Stimulated activated naive B cell treated with anti-CD40 and anti-IgM and Interleukin-4, amounts not matched to agents 10 μg/mL and 1 μg/mL and 100 μg/mL, for 72 hours (primary cell): ENCODE results near the gene SYTL2.

Experiments
- ATAC-seq, 2 donors: fragments of 150-1000 bp; cut with Tn5 transposase; replicated peaks; 2 replicates each; pipeline ENCODE4 v1.10.0; 2021; ENCODE audit warnings: moderate library complexity in 1 of 2
- DNase-seq: peaks from one replicate; pipeline ENCODE4 v3.0.0; 2021
- H3K27ac Mint-ChIP-seq: one replicate; pipeline ENCODE4 v1.8.0; 2022; ENCODE audit warnings: mild to moderate bottlenecking, mixed read lengths
- H3K27me3 Mint-ChIP-seq, 2 donors: one replicate each; pipeline ENCODE4 v1.8.0; 2022; ENCODE audit warnings: mixed read lengths in 2 of 2
- H3K36me3 Mint-ChIP-seq, 2 donors: one replicate each; pipeline ENCODE4 v1.8.0; 2022; ENCODE audit warnings: mixed read lengths in 2 of 2, mild to moderate bottlenecking in 1 of 2
- H3K4me1 Mint-ChIP-seq, 2 donors: one replicate each; pipeline ENCODE4 v1.8.0; 2022; ENCODE audit warnings: mixed read lengths in 2 of 2, mild to moderate bottlenecking in 1 of 2
- H3K4me3 Mint-ChIP-seq, 2 donors: one replicate each; pipeline ENCODE4 v1.8.0; 2022; ENCODE audit warnings: mild to moderate bottlenecking in 2 of 2, mixed read lengths in 2 of 2, moderate library complexity in 1 of 2
- H3K9me3 Mint-ChIP-seq, 2 donors: one replicate each; pipeline ENCODE4 v1.8.0; 2022; ENCODE audit warnings: mixed read lengths in 2 of 2, mild to moderate bottlenecking in 1 of 2

SYTL2 gene

GRCh38 chr11:85699957-85700741 lies 110.8 kb downstream of the SYTL2 start:
- peak; percentile 45 to 48 for ATAC-seq

DNA sequence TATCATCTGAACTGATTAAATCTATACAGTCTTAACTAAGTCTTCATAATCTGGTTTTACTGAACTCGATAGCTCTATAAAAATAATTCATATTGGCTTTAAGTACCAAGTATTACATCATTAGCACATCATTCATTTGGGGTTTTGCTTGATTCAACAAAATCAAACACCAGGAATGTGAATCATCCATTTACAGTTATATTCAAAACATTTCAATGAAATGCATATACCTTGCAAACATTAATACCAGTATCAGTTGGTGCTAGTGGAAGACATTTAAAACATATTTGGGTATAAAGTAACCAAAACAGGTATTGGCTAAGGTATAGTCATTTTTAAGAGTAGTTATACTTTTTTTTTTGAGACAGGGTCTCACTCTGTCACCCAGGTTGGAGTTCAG lies 112.7 kb downstream of the SYTL2 start:
- H3K9me3 Mint-ChIP-seq, result no peaks in the 10 kb centered on the region
- no peak overlapping the region for H3K4me3 Mint-ChIP-seq
- peaks cover 0 to under 1% of the 10 kb centered on the region in 2 donors for H3K27me3 Mint-ChIP-seq
- DNase-seq (no peak), ATAC-seq (no peak)
- H3K36me3 Mint-ChIP-seq, result no peaks in the 10 kb centered on the region
- no peak overlapping the region for H3K27ac Mint-ChIP-seq
- H3K4me1 Mint-ChIP-seq, result peaks cover 7 to 12% of the 10 kb centered on the region in 2 donors

More at GRCh38 chr11:85699957-85700741, 110.8 kb downstream of the SYTL2 start:
- Mint-ChIP-seq H3K27ac (no peak overlapping the region), H3K4me1 (peaks cover 7 to 12% of the 10 kb centered on the region in 2 donors), H3K9me3 (no peaks in the 10 kb centered on the region), H3K36me3 (no peaks in the 10 kb centered on the region), H3K27me3 (peaks cover 0 to 6% of the 10 kb centered on the region in 2 donors), H3K4me3 (peak overlapping the region in 1 of 2 donors; percentile 30)
- no peak for DNase-seq

DNA sequence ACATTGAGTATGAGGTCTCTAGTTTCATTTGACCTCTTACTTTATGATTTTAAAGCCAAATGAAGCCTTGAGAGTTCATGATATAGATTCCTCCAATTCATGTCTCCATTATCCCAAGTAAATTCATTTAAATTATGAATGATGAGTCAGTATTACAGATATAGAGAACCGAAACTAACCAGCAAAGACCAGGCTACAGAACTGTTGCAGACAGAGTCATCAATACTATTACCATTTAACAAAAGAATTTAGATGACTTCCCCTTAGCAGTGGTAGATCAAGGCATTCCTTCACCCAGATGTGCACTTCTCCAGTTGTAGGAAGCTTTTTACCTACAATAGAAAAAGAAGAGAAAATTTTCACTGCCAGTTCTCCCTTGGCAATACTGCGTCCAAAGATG lies 113.2 kb downstream of the SYTL2 start:
- DNase-seq (no peak), ATAC-seq (peak in 1 of 2 donors; percentile 47)
- H3K36me3 Mint-ChIP-seq, result no peaks in the 10 kb centered on the region
- no peaks in the 10 kb centered on the region for H3K9me3 Mint-ChIP-seq
- H3K27ac Mint-ChIP-seq, result no peak overlapping the region
- no peak overlapping the region for H3K4me3 Mint-ChIP-seq
- no peaks in the 10 kb centered on the region for H3K27me3 Mint-ChIP-seq
- peaks cover 7 to 12% of the 10 kb centered on the region in 2 donors for H3K4me1 Mint-ChIP-seq

DNA sequence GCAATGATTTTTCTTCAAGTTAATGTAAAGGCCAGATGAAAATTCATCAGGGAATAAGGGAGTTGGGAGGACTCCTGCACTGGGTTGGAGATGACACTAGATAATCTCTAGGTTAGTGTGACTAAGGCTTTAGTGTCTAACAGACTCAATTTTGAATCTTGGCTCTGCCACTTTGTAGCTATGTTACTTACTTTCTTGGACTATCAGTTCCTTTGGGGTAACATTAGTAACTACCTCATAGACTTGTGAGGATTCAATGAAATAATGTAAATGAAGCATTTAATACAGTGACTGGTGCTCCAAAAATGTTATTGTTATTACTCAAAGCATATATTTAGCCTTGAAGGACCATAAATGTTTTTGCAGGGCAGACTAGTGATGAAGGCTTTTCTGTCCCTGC lies 115.4 kb downstream of the SYTL2 start:
- ATAC-seq, result no peak
- DNase-seq, result no peak
- Mint-ChIP-seq H3K4me3 (no peak overlapping the region), H3K9me3 (no peaks in the 10 kb centered on the region), H3K27ac (no peak overlapping the region), H3K4me1 (peaks cover 7 to 12% of the 10 kb centered on the region in 2 donors), H3K27me3 (no peaks in the 10 kb centered on the region), H3K36me3 (no peaks in the 10 kb centered on the region)

DNA sequence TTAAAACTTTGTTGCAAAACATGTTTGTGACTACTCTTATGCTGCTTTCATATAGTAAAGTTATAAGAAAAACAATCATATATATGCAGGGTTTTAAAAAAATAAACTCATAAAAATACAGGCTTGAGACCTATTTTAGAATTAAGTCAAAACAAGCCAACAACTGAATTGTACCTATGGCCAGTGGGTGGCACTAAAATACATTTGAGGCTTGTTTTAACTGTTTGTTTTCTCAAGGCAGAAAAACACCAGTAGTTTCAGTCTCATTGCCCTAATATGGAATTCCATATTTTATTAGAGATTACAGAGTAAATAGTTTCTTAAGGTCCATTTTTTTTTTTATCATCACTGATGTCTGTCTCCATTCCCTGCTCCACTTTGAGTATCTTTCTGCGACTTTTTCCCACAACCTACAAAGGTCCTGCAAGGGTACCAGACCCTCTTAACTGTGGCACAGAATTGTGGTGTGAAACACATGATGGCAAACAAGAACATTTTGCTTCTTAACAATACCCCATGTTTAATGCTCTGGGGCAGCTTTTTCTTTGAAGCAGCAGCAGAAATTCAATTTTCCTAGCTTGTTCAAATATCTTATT lies 116.5 kb downstream of the SYTL2 start:
- H3K27me3 Mint-ChIP-seq, result peaks cover 0 to 4% of the 10 kb centered on the region in 2 donors
- H3K4me3 Mint-ChIP-seq, result no peak overlapping the region
- ATAC-seq (no peak), DNase-seq (no peak)
- H3K9me3 Mint-ChIP-seq, result no peaks in the 10 kb centered on the region
- H3K4me1 Mint-ChIP-seq, result peaks cover under 1 to 1% of the 10 kb centered on the region in 2 donors
- H3K27ac Mint-ChIP-seq, result no peak overlapping the region
- no peaks in the 10 kb centered on the region for H3K36me3 Mint-ChIP-seq

GRCh38 chr11:85685820-85686459 lies 125.0 kb downstream of the SYTL2 start, which contains the start of gene CCDC89:
TSS of gene CCDC89 (minus strand) at chr11:85686195. CDS start at chr11:85686130, 65 bp downstream.
- H3K36me3 Mint-ChIP-seq, result peaks cover 0 to 5% of the 10 kb centered on the region in 2 donors
- peaks cover 0 to 4% of the 10 kb centered on the region in 2 donors for H3K27me3 Mint-ChIP-seq
- H3K27ac Mint-ChIP-seq, result no peak within 1 kb of the TSS
- no peaks in the 10 kb centered on the region for H3K9me3 Mint-ChIP-seq
- DNase-seq (no peak), ATAC-seq (no peak)
- no peak within 1 kb of the TSS for H3K4me3 Mint-ChIP-seq
- H3K4me1 Mint-ChIP-seq, result peaks cover 6% of the 10 kb centered on the region in 2 donors

GRCh38 chr11:85685125-85685819 lies 125.7 kb downstream of the SYTL2 start:
- Mint-ChIP-seq H3K27ac (no peak overlapping the region), H3K4me3 (no peak overlapping the region), H3K9me3 (no peaks in the 10 kb centered on the region), H3K36me3 (peaks cover 0 to 5% of the 10 kb centered on the region in 2 donors), H3K27me3 (peaks cover 0 to 4% of the 10 kb centered on the region in 2 donors), H3K4me1 (peaks cover 6% of the 10 kb centered on the region in 2 donors)
- DNase-seq, result no peak
- ATAC-seq, result no peak

GRCh38 chr11:85682330-85683305 lies 128.3 kb downstream of the SYTL2 start:
- DNase-seq, result peak; percentile 58
- H3K27me3 Mint-ChIP-seq, result no peaks in the 10 kb centered on the region
- H3K4me3 Mint-ChIP-seq, result peak overlapping the region; percentile 77 to 94
- peak overlapping the region; percentile 98 for H3K27ac Mint-ChIP-seq
- peaks cover 6% of the 10 kb centered on the region in 2 donors for H3K4me1 Mint-ChIP-seq
- peaks cover 0 to 5% of the 10 kb centered on the region in 2 donors for H3K36me3 Mint-ChIP-seq
- peak; percentile 86 to 92 for ATAC-seq
- no peaks in the 10 kb centered on the region for H3K9me3 Mint-ChIP-seq

GRCh38 chr11:85680897-85681296 lies 130.0 kb downstream of the SYTL2 start:
- H3K9me3 Mint-ChIP-seq, result no peaks in the 10 kb centered on the region
- H3K4me3 Mint-ChIP-seq, result no peak overlapping the region
- no peaks in the 10 kb centered on the region for H3K27me3 Mint-ChIP-seq
- peaks cover 0 to 5% of the 10 kb centered on the region in 2 donors for H3K36me3 Mint-ChIP-seq
- ATAC-seq, result no peak
- no peak for DNase-seq
- peaks cover 6% of the 10 kb centered on the region in 2 donors for H3K4me1 Mint-ChIP-seq
- no peak overlapping the region for H3K27ac Mint-ChIP-seq

GRCh38 chr11:85679576-85679975 lies 131.4 kb downstream of the SYTL2 start:
- H3K4me1 Mint-ChIP-seq, result peaks cover 6% of the 10 kb centered on the region in 2 donors
- ATAC-seq (no peak), DNase-seq (no peak)
- H3K4me3 Mint-ChIP-seq, result no peak overlapping the region
- H3K36me3 Mint-ChIP-seq, result peaks cover 0 to 8% of the 10 kb centered on the region in 2 donors
- peaks cover 0 to 6% of the 10 kb centered on the region in 2 donors for H3K27me3 Mint-ChIP-seq
- peaks cover 2 to 4% of the 10 kb centered on the region in 2 donors for H3K9me3 Mint-ChIP-seq
- H3K27ac Mint-ChIP-seq, result no peak overlapping the region

DNA sequence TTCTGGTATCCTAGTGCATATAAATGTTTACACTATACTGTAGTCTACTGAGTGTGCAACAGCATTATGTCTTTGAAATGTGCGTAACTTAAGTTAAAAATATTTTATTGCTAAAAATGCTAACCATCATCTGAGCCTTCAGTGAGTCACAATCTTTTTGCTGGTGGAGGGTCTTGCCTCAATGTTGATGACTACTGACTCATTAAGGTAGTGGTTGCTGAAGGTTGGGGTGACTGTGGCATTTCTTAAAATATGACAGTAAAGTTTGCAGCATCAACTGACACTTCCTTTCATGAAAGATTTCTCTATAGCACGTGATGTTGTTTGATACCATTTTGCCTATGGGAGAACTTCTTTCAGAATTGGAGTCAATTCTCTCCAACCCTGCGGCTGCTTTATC lies 137.5 kb downstream of the SYTL2 start:
- ATAC-seq (no peak), DNase-seq (no peak)
- Mint-ChIP-seq H3K4me1 (no peaks in the 10 kb centered on the region), H3K27me3 (peaks cover 17 to 21% of the 10 kb centered on the region in 2 donors), H3K27ac (no peak overlapping the region), H3K4me3 (no peak overlapping the region), H3K9me3 (peaks cover 3 to 7% of the 10 kb centered on the region in 2 donors), H3K36me3 (peaks cover 0 to 4% of the 10 kb centered on the region in 2 donors)

DNA sequence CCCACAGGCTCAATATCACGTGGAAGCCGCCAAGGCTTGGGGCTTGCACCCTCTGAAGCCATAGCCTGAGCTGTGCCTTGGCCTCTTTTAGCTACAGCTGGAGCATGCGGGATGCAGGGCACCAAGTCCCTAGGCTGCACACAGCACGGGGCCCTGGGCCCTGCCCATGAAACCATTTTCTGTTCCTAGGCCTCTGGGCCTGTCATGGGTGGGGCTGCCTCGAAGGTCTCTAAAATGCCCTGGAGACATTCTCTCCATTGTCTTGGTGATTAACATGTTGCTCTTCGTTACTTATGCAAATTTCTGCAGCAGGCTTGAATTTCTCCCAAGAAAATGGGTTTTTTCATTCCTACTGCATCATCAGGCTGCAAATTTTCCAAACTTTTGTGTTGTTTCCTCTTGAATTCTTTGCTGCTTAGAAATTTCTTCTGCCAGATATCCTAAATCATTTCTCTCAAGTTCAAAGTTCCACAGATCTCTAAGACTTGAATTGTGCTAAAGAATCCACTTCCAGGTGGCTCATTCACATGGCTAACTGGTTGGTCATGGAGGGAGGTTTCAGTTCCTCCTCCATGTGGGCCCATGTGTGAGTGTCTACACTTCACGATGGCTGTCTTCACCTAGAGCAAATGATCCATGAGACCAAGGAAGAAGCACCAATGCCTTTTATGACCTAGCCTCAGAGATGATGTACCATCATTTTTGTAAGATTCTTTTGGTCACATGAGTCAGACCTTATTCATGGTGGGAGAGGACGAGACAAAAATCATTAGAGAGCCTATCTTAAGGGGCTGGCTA lies 138.6 kb downstream of the SYTL2 start:
- no peaks in the 10 kb centered on the region for H3K4me1 Mint-ChIP-seq
- no peak for DNase-seq

More for the DNA sequence above, 138.6 kb downstream of the SYTL2 start:
- peak in 1 of 2 donors; percentile 34 for ATAC-seq
- Mint-ChIP-seq H3K9me3 (peaks cover 3 to 7% of the 10 kb centered on the region in 2 donors), H3K4me3 (no peak overlapping the region), H3K27me3 (peaks cover 17 to 21% of the 10 kb centered on the region in 2 donors), H3K27ac (no peak overlapping the region), H3K36me3 (peaks cover 0 to 4% of the 10 kb centered on the region in 2 donors)
